Glutamatergic neuron (in vitro differentiated cells): ENCODE measurements around the gene CELF2. TPM values are rescaled to one million over a fixed set of nuclear protein-coding genes. Genes with fewer than 3 reads are reported as not detected.

Source experiments
- DNase-seq: peaks from one replicate; pipeline ENCODE4 v3.0.0; 2022
- H3K27ac Mint-ChIP-seq: one replicate; pipeline ENCODE4 v1.8.0; 2020; ENCODE audit warnings: mild to moderate bottlenecking, mixed read lengths, inconsistent platforms; ENCODE audit not compliant: unreplicated experiment
- H3K27me3 Mint-ChIP-seq: one replicate; pipeline ENCODE4 v1.8.0; 2020; ENCODE audit warnings: mild to moderate bottlenecking, moderate library complexity, mixed read lengths, inconsistent platforms; ENCODE audit not compliant: unreplicated experiment
- H3K36me3 Mint-ChIP-seq: one replicate; pipeline ENCODE4 v1.8.0; 2020; ENCODE audit warnings: mild to moderate bottlenecking, mixed read lengths, inconsistent platforms; ENCODE audit not compliant: unreplicated experiment
- H3K4me1 Mint-ChIP-seq: one replicate; pipeline ENCODE4 v1.8.0; 2020; ENCODE audit warnings: mild to moderate bottlenecking, low read depth, mixed read lengths, inconsistent platforms; ENCODE audit not compliant: unreplicated experiment
- H3K4me3 Mint-ChIP-seq: one replicate; pipeline ENCODE4 v1.8.0; 2020; ENCODE audit warnings: mild to moderate bottlenecking, mixed read lengths, inconsistent platforms; ENCODE audit not compliant: unreplicated experiment
- H3K9me3 Mint-ChIP-seq: one replicate; pipeline ENCODE4 v1.8.0; 2020; ENCODE audit warnings: mild to moderate bottlenecking, moderate library complexity, mixed read lengths, inconsistent platforms; ENCODE audit not compliant: unreplicated experiment
- CTCF ChIP-seq: fragments of 200-600 bp; sonication (generic); IDR thresholded peaks from one replicate; pipeline ENCODE4 v1.5.0; 2021; ENCODE audit not compliant: partially characterized antibody, unreplicated experiment
- total RNA-seq: library from RNA; stranded (reverse); fragmentation: NEBNext Ultra II Directional; extraction: Animal tissue kit (Norgen Biotek cat#: 25700); gene quantifications from one replicate; pipeline ENCODE4 v1.2.1, GENCODE V29; 2021; ENCODE audit not compliant: unreplicated experiment

The CELF2 gene
- total RNA-seq, 1 donor from 2014 or later, result 47.4 TPM

GRCh38 chr10:11157292-11158076 is 139.8 kb downstream of the CELF2 start:
- H3K27ac Mint-ChIP-seq, result no peak overlapping the region
- no peaks in the 10 kb centered on the region for H3K27me3 Mint-ChIP-seq
- no peaks in the 10 kb centered on the region for H3K36me3 Mint-ChIP-seq
- TF ChIP-seq CTCF, result no peak
- H3K4me3 Mint-ChIP-seq, result no peak overlapping the region
- H3K4me1 Mint-ChIP-seq, result peaks cover 24% of the 10 kb centered on the region
- peaks cover 6% of the 10 kb centered on the region for H3K9me3 Mint-ChIP-seq
- no peak for DNase-seq

GRCh38 chr10:11158080-11158479 is 140.4 kb downstream of the CELF2 start:
- peaks cover 24% of the 10 kb centered on the region for H3K4me1 Mint-ChIP-seq
- H3K9me3 Mint-ChIP-seq, result peaks cover 6% of the 10 kb centered on the region

GRCh38 chr10:11159543-11160215 is 142.0 kb downstream of the CELF2 start:
- no peak for TF ChIP-seq CTCF
- Mint-ChIP-seq H3K4me3 (no peak overlapping the region), H3K36me3 (no peaks in the 10 kb centered on the region), H3K9me3 (peaks cover 13% of the 10 kb centered on the region), H3K4me1 (peaks cover 28% of the 10 kb centered on the region), H3K27ac (no peak overlapping the region), H3K27me3 (no peaks in the 10 kb centered on the region)
- no peak for DNase-seq

More at GRCh38 chr10:11158080-11158479, 140.4 kb downstream of the CELF2 start:
- Mint-ChIP-seq H3K36me3 (no peaks in the 10 kb centered on the region), H3K4me3 (no peak overlapping the region), H3K27ac (no peak overlapping the region), H3K27me3 (no peaks in the 10 kb centered on the region)
- DNase-seq, result no peak
- TF ChIP-seq CTCF, result no peak

- Mint-ChIP-seq H3K27ac (no peak overlapping the region), H3K4me1 (peaks cover 21% of the 10 kb centered on the region), H3K36me3 (no peaks in the 10 kb centered on the region), H3K27me3 (peaks cover 4% of the 10 kb centered on the region), H3K9me3 (peaks cover 13% of the 10 kb centered on the region), H3K4me3 (no peak overlapping the region)
- no peak for DNase-seq
- no peak for TF ChIP-seq CTCF
These were observed 143.4 kb downstream of the CELF2 start for GRCh38 chr10:11161096-11161495.

- Mint-ChIP-seq H3K4me1 (peaks cover 21% of the 10 kb centered on the region), H3K27me3 (peaks cover 5% of the 10 kb centered on the region), H3K4me3 (no peak overlapping the region), H3K36me3 (no peaks in the 10 kb centered on the region), H3K27ac (no peak overlapping the region), H3K9me3 (peaks cover 9% of the 10 kb centered on the region)
- TF ChIP-seq CTCF, result no peak
- no peak for DNase-seq
These were observed 144.2 kb downstream of the CELF2 start for GRCh38 chr10:11161910-11162309.
